Endodermal cell (in vitro differentiated cells): ENCODE data around the gene GNAI2. TPM values are rescaled to one million over a fixed set of nuclear protein-coding genes. Genes with fewer than 3 reads are reported as not detected.

Experiments used
- DNase-seq: peaks from one replicate; pipeline ENCODE4 v3.0.0-alpha.2; 2017
- H3K27ac ChIP-seq: 2 replicates; pipeline ENCODE4 v1.5.1; 2013; ENCODE audit warnings: mild to moderate bottlenecking, low read depth, low read length, moderate library complexity
- H3K27me3 ChIP-seq: 2 replicates; pipeline ENCODE4 v1.6.1; 2013; ENCODE audit warnings: mild to moderate bottlenecking, low read length, moderate library complexity; ENCODE audit not compliant: insufficient read depth, control insufficient read depth, poor library complexity, severe bottlenecking
- H3K36me3 ChIP-seq: 2 replicates; pipeline ENCODE4 v1.7.0; 2013; ENCODE audit warnings: mild to moderate bottlenecking, low read length, moderate library complexity; ENCODE audit not compliant: control insufficient read depth, insufficient read depth
- H3K4me1 ChIP-seq: one replicate; pipeline ENCODE4 v1.7.0; 2013; ENCODE audit warnings: low read length; ENCODE audit not compliant: control insufficient read depth, insufficient read depth
- H3K4me3 ChIP-seq: 2 replicates; pipeline ENCODE4 v1.5.1; 2013; ENCODE audit warnings: mild to moderate bottlenecking, low read length, moderate library complexity
- H3K9ac ChIP-seq: 2 replicates; pipeline ENCODE4 v1.6.1; 2013; ENCODE audit warnings: mild to moderate bottlenecking, low read length, moderate library complexity; ENCODE audit not compliant: poor library complexity, severe bottlenecking; ENCODE audit errors: extremely low read depth
- H3K9me3 ChIP-seq: 2 replicates; pipeline ENCODE4 v1.6.1; 2013; ENCODE audit warnings: mild to moderate bottlenecking, low read length, moderate library complexity; ENCODE audit not compliant: control insufficient read depth
- H3K27ac Mint-ChIP-seq: 2 replicates; pipeline ENCODE4 v1.8.0; 2020; ENCODE audit warnings: mixed read lengths
- H3K27me3 Mint-ChIP-seq: 2 replicates; pipeline ENCODE4 v1.8.0; 2021; ENCODE audit warnings: mild to moderate bottlenecking, mixed read lengths; ENCODE audit not compliant: insufficient read depth
- H3K36me3 Mint-ChIP-seq: 2 replicates; pipeline ENCODE4 v1.8.0; 2020; ENCODE audit warnings: low read depth, mixed read lengths
- H3K4me1 Mint-ChIP-seq: 2 replicates; pipeline ENCODE4 v1.8.0; 2020; ENCODE audit warnings: mixed read lengths
- H3K4me3 Mint-ChIP-seq: 2 replicates; pipeline ENCODE4 v1.8.0; 2020; ENCODE audit warnings: mild to moderate bottlenecking, moderate library complexity, mixed read lengths
- H3K9me3 Mint-ChIP-seq: 2 replicates; pipeline ENCODE4 v1.8.0; 2020; ENCODE audit warnings: mild to moderate bottlenecking, mixed read lengths
- WGBS, 2 experiments: methylation state at CpG; one replicate each; pipeline versions ENCODE4 v1.1.5 to v1.1.7; 2013; ENCODE audit warnings: missing lambda C conversion rate in 2 of 2, mixed read lengths in 1 of 2; ENCODE audit not compliant: insufficient coverage in 1 of 2, insufficient read length in 1 of 2; 5-methylcytosine and 5-hydroxymethylcytosine counted together
- total RNA-seq, 2 donors: library from RNA; stranded (reverse); fragmentation: NEBNext Ultra II Directional in 1 of 2; extraction: Animal tissue kit (Norgen Biotek cat#: 25700) in 1 of 2; gene quantifications; 2 replicates in 1 of 2; 3 replicates in 1 of 2; pipeline ENCODE4 v1.2.1, GENCODE V29; 2021
- TF ChIP-seq, protein P1 (sequence below): fragments of 200-600 bp; sonication (generic); conservative IDR thresholded peaks from 2 replicates; pipeline ENCODE4 v1.5.0; 2021; ENCODE audit warnings: antibody characterized with exemption, mild to moderate bottlenecking

GNAI2 gene
- total RNA-seq, 2 donors from 2014 or later = 243 to 278 TPM

GRCh38 chr3:50230104-50230793, 5.8 kb upstream of the GNAI2 start:
- Histone ChIP-seq H3K4me1 (no peaks in the 10 kb centered on the region), H3K4me3 (no peak overlapping the region), H3K9me3 (no peaks in the 10 kb centered on the region), H3K36me3 (no peaks in the 10 kb centered on the region), H3K9ac (no peak overlapping the region), H3K27ac (no peak overlapping the region), H3K27me3 (no peaks in the 10 kb centered on the region)
- Mint-ChIP-seq H3K27me3 (peaks cover 13% of the 10 kb centered on the region), H3K27ac (no peak overlapping the region), H3K9me3 (no peaks in the 10 kb centered on the region), H3K4me3 (no peak overlapping the region), H3K4me1 (peaks cover 17% of the 10 kb centered on the region), H3K36me3 (no peaks in the 10 kb centered on the region)
- WGBS, 2 experiments = 93% methylated on average over 7 to 8 of the region's 8 CpGs
- TF ChIP-seq, protein P1, sequence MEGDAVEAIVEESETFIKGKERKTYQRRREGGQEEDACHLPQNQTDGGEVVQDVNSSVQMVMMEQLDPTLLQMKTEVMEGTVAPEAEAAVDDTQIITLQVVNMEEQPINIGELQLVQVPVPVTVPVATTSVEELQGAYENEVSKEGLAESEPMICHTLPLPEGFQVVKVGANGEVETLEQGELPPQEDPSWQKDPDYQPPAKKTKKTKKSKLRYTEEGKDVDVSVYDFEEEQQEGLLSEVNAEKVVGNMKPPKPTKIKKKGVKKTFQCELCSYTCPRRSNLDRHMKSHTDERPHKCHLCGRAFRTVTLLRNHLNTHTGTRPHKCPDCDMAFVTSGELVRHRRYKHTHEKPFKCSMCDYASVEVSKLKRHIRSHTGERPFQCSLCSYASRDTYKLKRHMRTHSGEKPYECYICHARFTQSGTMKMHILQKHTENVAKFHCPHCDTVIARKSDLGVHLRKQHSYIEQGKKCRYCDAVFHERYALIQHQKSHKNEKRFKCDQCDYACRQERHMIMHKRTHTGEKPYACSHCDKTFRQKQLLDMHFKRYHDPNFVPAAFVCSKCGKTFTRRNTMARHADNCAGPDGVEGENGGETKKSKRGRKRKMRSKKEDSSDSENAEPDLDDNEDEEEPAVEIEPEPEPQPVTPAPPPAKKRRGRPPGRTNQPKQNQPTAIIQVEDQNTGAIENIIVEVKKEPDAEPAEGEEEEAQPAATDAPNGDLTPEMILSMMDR = no peak
- DNase-seq = no peak

GRCh38 chr3:50230794-50231125, 5.2 kb upstream of the GNAI2 start:
- peaks cover 10% of the 10 kb centered on the region for H3K27me3 Mint-ChIP-seq
- Histone ChIP-seq H3K9ac (no peak overlapping the region), H3K27me3 (no peaks in the 10 kb centered on the region), H3K4me3 (no peak overlapping the region), H3K9me3 (no peaks in the 10 kb centered on the region), H3K36me3 (no peaks in the 10 kb centered on the region), H3K27ac (no peak overlapping the region), H3K4me1 (no peaks in the 10 kb centered on the region)
- no peaks in the 10 kb centered on the region for H3K9me3 Mint-ChIP-seq
- H3K4me1 Mint-ChIP-seq = peaks cover 17% of the 10 kb centered on the region
- H3K36me3 Mint-ChIP-seq = no peaks in the 10 kb centered on the region
- no peak overlapping the region for H3K4me3 Mint-ChIP-seq
- WGBS, 2 experiments = 93 to 100% methylated on average over 4 of the region's 4 CpGs
- TF ChIP-seq, protein P1 = no peak
- no peak for DNase-seq
- H3K27ac Mint-ChIP-seq = no peak overlapping the region

- Mint-ChIP-seq H3K27me3 (peaks cover 5% of the 10 kb centered on the region), H3K4me3 (no peak overlapping the region), H3K4me1 (peaks cover 16% of the 10 kb centered on the region), H3K36me3 (no peaks in the 10 kb centered on the region), H3K27ac (no peak overlapping the region), H3K9me3 (no peaks in the 10 kb centered on the region)
- TF ChIP-seq, protein P1 = no peak
- WGBS, 2 experiments = 73 to 76% methylated on average over 4 to 5 of the region's 5 CpGs
- Histone ChIP-seq H3K36me3 (no peaks in the 10 kb centered on the region), H3K27ac (no peak overlapping the region), H3K4me3 (no peak overlapping the region), H3K4me1 (no peaks in the 10 kb centered on the region), H3K27me3 (no peaks in the 10 kb centered on the region), H3K9me3 (no peaks in the 10 kb centered on the region), H3K9ac (no peak overlapping the region)
- DNase-seq = no peak
Observed at GRCh38 chr3:50231581-50231980, 4.4 kb upstream of the GNAI2 start.
